SK-N-SH treated with all-trans-retinoic acid at 6 μM for 48 hours (cell line): ENCODE results near the gene PLCB1.

ENCODE experiments used
- CREB5 ChIP-seq: fragments of 250-450 bp; sonication (Bioruptor Pico); IDR thresholded peaks from 2 replicates; pipeline ENCODE4 v1.5.1; 2020; ENCODE audit warnings: low read depth, mild to moderate bottlenecking, moderate library complexity
- GLIS3 ChIP-seq: fragments of 250-450 bp; sonication (Bioruptor Pico); IDR thresholded peaks from 2 replicates; pipeline ENCODE4 v1.5.0; 2020; ENCODE audit warnings: mild to moderate bottlenecking, moderate library complexity
- ZFP3 ChIP-seq: fragments of 250-450 bp; sonication (Bioruptor Pico); IDR thresholded peaks from 2 replicates; pipeline ENCODE4 v1.5.0; 2020; ENCODE audit warnings: mild to moderate bottlenecking, moderate library complexity
- ZNF565 ChIP-seq: fragments of 450-650 bp; formaldehyde crosslinking; conservative IDR thresholded peaks from 2 replicates; pipeline ENCODE4 v1.5.0; 2020; ENCODE audit warnings: low read depth, mild to moderate bottlenecking, moderate library complexity
- ZNF8 ChIP-seq: fragments of 450-650 bp; formaldehyde crosslinking; IDR thresholded peaks from 2 replicates; pipeline ENCODE4 v1.5.0; 2020; ENCODE audit warnings: mild to moderate bottlenecking, moderate library complexity
- TF ChIP-seq, protein P1 (sequence below): fragments of 250-450 bp; sonication (Bioruptor Pico); IDR thresholded peaks from 2 replicates; pipeline ENCODE4 v1.5.0; 2020; ENCODE audit warnings: mild to moderate bottlenecking, moderate library complexity
- TF ChIP-seq, protein P2 (sequence below): fragments of 250-450 bp; sonication (Bioruptor Pico); IDR thresholded peaks from 2 replicates; pipeline ENCODE4 v1.8.0; 2021; ENCODE audit warnings: low read depth, mild to moderate bottlenecking, moderate library complexity, borderline replicate concordance
- TF ChIP-seq, protein P3 (sequence below): fragments of 250-450 bp; sonication (Bioruptor Pico); IDR thresholded peaks from 2 replicates; pipeline ENCODE4 v1.5.1; 2021; ENCODE audit warnings: mild to moderate bottlenecking, moderate library complexity

DNA sequence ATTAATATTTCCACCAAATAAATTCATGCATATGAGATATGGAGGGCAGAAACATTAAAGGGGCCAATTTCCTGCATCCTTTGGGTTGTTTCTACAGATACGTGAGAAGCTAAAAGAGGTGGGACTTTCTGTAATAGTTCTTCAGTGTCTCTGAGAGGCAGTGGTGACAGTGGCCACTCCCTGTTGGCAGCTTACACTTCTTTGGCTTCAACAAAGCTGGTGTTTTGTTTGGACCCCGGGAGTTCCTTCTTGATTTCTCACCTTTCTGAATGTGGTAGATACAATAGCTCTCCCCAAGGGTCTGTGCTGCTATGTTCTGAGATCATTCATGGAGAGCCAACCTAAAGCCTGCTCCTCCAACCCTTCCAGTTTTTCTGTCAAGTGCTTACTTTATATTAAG lies 7.8 kb downstream of the PLCB1 start:
- TF ChIP-seq GLIS3, result no peak
- TF ChIP-seq, protein P1, sequence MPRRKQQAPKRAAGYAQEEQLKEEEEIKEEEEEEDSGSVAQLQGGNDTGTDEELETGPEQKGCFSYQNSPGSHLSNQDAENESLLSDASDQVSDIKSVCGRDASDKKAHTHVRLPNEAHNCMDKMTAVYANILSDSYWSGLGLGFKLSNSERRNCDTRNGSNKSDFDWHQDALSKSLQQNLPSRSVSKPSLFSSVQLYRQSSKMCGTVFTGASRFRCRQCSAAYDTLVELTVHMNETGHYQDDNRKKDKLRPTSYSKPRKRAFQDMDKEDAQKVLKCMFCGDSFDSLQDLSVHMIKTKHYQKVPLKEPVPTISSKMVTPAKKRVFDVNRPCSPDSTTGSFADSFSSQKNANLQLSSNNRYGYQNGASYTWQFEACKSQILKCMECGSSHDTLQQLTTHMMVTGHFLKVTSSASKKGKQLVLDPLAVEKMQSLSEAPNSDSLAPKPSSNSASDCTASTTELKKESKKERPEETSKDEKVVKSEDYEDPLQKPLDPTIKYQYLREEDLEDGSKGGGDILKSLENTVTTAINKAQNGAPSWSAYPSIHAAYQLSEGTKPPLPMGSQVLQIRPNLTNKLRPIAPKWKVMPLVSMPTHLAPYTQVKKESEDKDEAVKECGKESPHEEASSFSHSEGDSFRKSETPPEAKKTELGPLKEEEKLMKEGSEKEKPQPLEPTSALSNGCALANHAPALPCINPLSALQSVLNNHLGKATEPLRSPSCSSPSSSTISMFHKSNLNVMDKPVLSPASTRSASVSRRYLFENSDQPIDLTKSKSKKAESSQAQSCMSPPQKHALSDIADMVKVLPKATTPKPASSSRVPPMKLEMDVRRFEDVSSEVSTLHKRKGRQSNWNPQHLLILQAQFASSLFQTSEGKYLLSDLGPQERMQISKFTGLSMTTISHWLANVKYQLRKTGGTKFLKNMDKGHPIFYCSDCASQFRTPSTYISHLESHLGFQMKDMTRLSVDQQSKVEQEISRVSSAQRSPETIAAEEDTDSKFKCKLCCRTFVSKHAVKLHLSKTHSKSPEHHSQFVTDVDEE, result no peak
- TF ChIP-seq, protein P2, sequence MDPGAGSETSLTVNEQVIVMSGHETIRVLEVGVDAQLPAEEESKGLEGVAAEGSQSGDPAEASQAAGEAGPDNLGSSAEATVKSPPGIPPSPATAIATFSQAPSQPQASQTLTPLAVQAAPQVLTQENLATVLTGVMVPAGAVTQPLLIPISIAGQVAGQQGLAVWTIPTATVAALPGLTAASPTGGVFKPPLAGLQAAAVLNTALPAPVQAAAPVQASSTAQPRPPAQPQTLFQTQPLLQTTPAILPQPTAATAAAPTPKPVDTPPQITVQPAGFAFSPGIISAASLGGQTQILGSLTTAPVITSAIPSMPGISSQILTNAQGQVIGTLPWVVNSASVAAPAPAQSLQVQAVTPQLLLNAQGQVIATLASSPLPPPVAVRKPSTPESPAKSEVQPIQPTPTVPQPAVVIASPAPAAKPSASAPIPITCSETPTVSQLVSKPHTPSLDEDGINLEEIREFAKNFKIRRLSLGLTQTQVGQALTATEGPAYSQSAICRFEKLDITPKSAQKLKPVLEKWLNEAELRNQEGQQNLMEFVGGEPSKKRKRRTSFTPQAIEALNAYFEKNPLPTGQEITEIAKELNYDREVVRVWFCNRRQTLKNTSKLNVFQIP, result no peak
- TF ChIP-seq, protein P3, sequence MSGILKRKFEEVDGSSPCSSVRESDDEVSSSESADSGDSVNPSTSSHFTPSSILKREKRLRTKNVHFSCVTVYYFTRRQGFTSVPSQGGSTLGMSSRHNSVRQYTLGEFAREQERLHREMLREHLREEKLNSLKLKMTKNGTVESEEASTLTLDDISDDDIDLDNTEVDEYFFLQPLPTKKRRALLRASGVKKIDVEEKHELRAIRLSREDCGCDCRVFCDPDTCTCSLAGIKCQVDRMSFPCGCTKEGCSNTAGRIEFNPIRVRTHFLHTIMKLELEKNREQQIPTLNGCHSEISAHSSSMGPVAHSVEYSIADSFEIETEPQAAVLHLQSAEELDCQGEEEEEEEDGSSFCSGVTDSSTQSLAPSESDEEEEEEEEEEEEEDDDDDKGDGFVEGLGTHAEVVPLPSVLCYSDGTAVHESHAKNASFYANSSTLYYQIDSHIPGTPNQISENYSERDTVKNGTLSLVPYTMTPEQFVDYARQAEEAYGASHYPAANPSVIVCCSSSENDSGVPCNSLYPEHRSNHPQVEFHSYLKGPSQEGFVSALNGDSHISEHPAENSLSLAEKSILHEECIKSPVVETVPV (CRISPR knock-in tag), result no peak
- TF ChIP-seq ZNF565 (CRISPR knock-in tag), result no peak
- no peak for TF ChIP-seq ZNF8 (CRISPR knock-in tag)
- no peak for TF ChIP-seq ZFP3 (CRISPR knock-in tag)
- TF ChIP-seq CREB5, result no peak
